ENCODE data around the gene PTPRD. TPM values are rescaled to one million over a fixed set of nuclear protein-coding genes. Genes with fewer than 3 reads are reported as not detected.

The PTPRD gene
- 11.5 and 13.7 TPM in 2 replicates for total RNA-seq (ENCODE audit: low replicate concordance)

GRCh38 chr9:10612641-10613398, at the start of gene PTPRD:
PTPRD (minus strand) TSS chr9:10613002.
- peak; percentile 16 for TF ChIP-seq CTCF (IDR thresholded peaks at IDR 0.05; ENCODE audit: insufficient read depth, low read length)
- peak; percentile 2 for DNase-seq (ENCODE audit: low read depth)
- peak within 1 kb of the TSS; percentile 49 for H3K4me3 ChIP-seq (ENCODE audit: low read depth, low read length)

GRCh38 chr9:10661994-10662393, 49.2 kb upstream of the PTPRD start:
- TF ChIP-seq CTCF (IDR thresholded peaks at IDR 0.05; ENCODE audit: insufficient read depth, low read length): no peak
- no peak for DNase-seq (ENCODE audit: low read depth)
- no peak overlapping the region for H3K4me3 ChIP-seq (ENCODE audit: low read depth, low read length)

- no peak for TF ChIP-seq CTCF (IDR thresholded peaks at IDR 0.05; ENCODE audit: insufficient read depth, low read length)
Measured at GRCh38 chr9:10661376-10661775, 48.6 kb upstream of the PTPRD start.

GRCh38 chr9:10651012-10651411, 38.2 kb upstream of the PTPRD start:
- H3K4me3 ChIP-seq (ENCODE audit: low read depth, low read length): no peak overlapping the region
- DNase-seq (ENCODE audit: low read depth): no peak
- TF ChIP-seq CTCF (IDR thresholded peaks at IDR 0.05; ENCODE audit: insufficient read depth, low read length): no peak

More at GRCh38 chr9:10661376-10661775, 48.6 kb upstream of the PTPRD start:
- no peak overlapping the region for H3K4me3 ChIP-seq (ENCODE audit: low read depth, low read length)
- DNase-seq (ENCODE audit: low read depth): no peak

GRCh38 chr9:10649076-10649475, 36.3 kb upstream of the PTPRD start:
- DNase-seq (ENCODE audit: low read depth): no peak
- no peak for TF ChIP-seq CTCF (IDR thresholded peaks at IDR 0.05; ENCODE audit: insufficient read depth, low read length)
- no peak overlapping the region for H3K4me3 ChIP-seq (ENCODE audit: low read depth, low read length)

- TF ChIP-seq CTCF (IDR thresholded peaks at IDR 0.05; ENCODE audit: insufficient read depth, low read length): no peak
- H3K4me3 ChIP-seq (ENCODE audit: low read depth, low read length): no peak overlapping the region
- no peak for DNase-seq (ENCODE audit: low read depth)
Measured at GRCh38 chr9:10633785-10634184, 21.0 kb upstream of the PTPRD start.
